ENCODE results near the gene TRIM26. TPM values are rescaled to one million over a fixed set of nuclear protein-coding genes. Genes with fewer than 3 reads are reported as not detected.

The TRIM26 gene
- total RNA-seq, 4 donors from 2014 or later: 19.5 to 92.0 (median 53.2) TPM

DNA sequence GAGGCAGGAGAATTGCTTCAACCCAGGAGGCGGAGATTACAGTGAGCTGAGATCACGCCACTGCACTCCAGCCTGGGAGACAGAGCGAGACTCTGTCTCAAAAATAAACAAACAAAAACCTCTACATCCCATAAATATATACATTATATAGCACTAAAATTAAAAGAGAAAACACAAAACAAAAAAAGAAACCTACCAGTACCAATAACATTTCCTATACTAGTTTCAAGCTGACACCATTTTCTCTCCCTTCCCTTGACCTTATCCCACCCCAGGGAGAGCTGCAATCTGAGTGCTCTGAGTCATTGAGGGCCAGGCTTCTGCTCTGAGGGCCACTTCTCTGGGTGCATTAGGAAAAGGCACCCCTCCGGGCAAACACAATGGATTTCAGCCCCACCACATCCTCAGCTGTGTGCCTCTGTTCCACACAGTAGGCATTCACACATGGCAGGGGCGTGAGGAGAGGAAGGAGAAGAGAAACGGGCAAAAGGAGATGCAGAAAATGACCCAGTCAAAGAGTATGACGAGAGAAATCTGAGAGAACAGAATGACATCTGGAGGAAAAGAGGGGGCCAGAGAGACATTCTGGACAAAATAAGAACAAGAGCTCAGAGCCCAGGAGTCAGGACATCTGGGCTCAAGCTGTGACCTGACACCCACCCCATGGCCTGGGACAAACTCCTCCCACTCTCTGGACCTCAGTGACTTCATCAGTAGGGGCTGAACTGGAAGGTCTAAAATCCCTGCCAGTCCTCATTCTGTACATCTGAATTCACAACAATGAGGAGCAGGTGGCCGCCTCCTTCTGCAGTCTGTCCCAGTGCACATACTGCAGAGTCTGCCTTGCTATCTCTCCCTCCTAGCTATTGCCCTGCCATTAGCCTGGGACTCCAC lies 18.2 kb downstream of the TRIM26 start:
- H3K4me3 ChIP-seq: no peak overlapping the region
- intact Hi-C loops (cut with DNase I; ENCODE audit: low total_unique reads): no loop called here

DNA sequence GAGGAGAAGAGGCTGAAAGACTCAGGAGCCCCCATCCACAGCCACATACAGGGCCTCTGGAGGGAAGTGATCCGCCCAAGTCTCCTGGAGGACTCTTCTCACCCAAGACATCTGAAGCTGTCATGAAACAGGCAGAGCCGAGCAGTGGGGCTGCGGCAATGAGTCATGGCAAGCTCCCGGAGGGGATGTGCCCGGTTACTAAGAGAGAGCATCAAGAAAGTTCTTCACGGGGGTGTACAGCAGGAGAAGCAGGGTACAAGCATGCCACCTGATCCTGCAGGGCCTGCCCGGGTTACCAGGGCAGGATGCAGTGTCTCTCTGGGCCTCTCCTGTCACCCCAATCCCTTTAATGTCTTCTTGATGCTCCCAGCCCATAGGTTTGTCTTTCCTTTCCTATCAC lies 21.1 kb downstream of the TRIM26 start:
- H3K27me3 ChIP-seq: no peaks in the 10 kb centered on the region
- intact Hi-C loops (cut with DNase I; ENCODE audit: low total_unique reads) (no loop called here), in situ Hi-C loops (cut with MboI; ENCODE audit: low pct_ligation_motif_present in 1 of 4, low pct_unique_long_range_greater_than_20kb in 1 of 4, low sequenced_read_pairs in 3 of 4) (loop anchor here in 1 of 4 donors (25.0 kb wide), 1 partner anchor 330 kb away; no protein-coding TSS in a partner anchor)
- no peak for DNase-seq
- H3K4me3 ChIP-seq: no peak overlapping the region
- no peak overlapping the region for H3K27ac ChIP-seq
- H3K36me3 ChIP-seq: peaks cover 0 to 64% (median 14%) of the 10 kb centered on the region in 4 donors
- H3K4me1 ChIP-seq: no peaks in the 10 kb centered on the region
- no peaks in the 10 kb centered on the region for H3K9me3 ChIP-seq
- WGBS, 2 donors (ENCODE audit: low coverage in 1 of 2): 92 to 100% methylated on average over 1 to 7 of the region's 7 CpGs
- no peak for TF ChIP-seq EP300 (IDR thresholded peaks at IDR 0.05; ENCODE audit: low read depth)
- TF ChIP-seq, protein P1, sequence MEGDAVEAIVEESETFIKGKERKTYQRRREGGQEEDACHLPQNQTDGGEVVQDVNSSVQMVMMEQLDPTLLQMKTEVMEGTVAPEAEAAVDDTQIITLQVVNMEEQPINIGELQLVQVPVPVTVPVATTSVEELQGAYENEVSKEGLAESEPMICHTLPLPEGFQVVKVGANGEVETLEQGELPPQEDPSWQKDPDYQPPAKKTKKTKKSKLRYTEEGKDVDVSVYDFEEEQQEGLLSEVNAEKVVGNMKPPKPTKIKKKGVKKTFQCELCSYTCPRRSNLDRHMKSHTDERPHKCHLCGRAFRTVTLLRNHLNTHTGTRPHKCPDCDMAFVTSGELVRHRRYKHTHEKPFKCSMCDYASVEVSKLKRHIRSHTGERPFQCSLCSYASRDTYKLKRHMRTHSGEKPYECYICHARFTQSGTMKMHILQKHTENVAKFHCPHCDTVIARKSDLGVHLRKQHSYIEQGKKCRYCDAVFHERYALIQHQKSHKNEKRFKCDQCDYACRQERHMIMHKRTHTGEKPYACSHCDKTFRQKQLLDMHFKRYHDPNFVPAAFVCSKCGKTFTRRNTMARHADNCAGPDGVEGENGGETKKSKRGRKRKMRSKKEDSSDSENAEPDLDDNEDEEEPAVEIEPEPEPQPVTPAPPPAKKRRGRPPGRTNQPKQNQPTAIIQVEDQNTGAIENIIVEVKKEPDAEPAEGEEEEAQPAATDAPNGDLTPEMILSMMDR (IDR thresholded peaks at IDR 0.05): no peak
- no peak for TF ChIP-seq POLR2A (IDR thresholded peaks at IDR 0.05)
- no peak for TF ChIP-seq POLR2AphosphoS5 (IDR thresholded peaks at IDR 0.05)

More for the DNA sequence above, 18.2 kb downstream of the TRIM26 start:
- peaks cover 0 to 65% (median 16%) of the 10 kb centered on the region in 4 donors for H3K36me3 ChIP-seq
- H3K4me1 ChIP-seq: no peaks in the 10 kb centered on the region
- no peak overlapping the region for H3K27ac ChIP-seq
- WGBS, 2 donors (ENCODE audit: low coverage in 1 of 2): 94% methylated on average over 8 of the region's 8 CpGs; no CpG with 5 or more reads in 1 of the 2 donors
- in situ Hi-C loops (cut with MboI; ENCODE audit: low pct_ligation_motif_present in 1 of 4, low pct_unique_long_range_greater_than_20kb in 1 of 4, low sequenced_read_pairs in 3 of 4): loop anchor here in 1 of 4 donors (25.0 kb wide), 1 partner anchor 333 kb away; no protein-coding TSS in a partner anchor
- TF ChIP-seq, protein P1 (IDR thresholded peaks at IDR 0.05): no peak
- no peak for TF ChIP-seq EP300 (IDR thresholded peaks at IDR 0.05; ENCODE audit: low read depth)
- TF ChIP-seq POLR2A (IDR thresholded peaks at IDR 0.05): no peak
- no peak for TF ChIP-seq POLR2AphosphoS5 (IDR thresholded peaks at IDR 0.05)
- H3K27me3 ChIP-seq: no peaks in the 10 kb centered on the region
- H3K9me3 ChIP-seq: no peaks in the 10 kb centered on the region
- no peak for DNase-seq

DNA sequence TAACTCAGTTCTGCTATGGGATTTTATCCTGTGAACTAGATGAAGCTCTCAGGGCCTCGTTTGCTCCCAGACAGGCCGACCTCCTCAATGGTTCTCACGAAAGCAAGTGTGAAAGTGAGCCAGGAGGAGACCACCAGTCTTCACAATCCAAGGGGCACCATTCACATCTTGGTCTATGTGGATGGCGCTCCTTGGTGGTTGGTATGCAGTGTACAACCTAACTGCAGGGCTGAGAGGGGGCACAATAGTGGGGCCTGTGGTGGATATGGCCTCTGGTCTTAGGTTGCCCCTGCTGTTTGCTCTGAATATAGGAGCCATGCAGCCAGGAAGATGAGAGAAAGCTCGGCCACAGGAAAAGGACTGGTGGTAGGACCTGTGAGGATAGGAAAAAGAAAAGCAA lies 24.7 kb downstream of the TRIM26 start:
- no peak overlapping the region for H3K4me3 ChIP-seq
- no peaks in the 10 kb centered on the region for H3K9me3 ChIP-seq
- no peaks in the 10 kb centered on the region for H3K4me1 ChIP-seq
- WGBS, 2 donors (ENCODE audit: low coverage in 1 of 2): 86 to 99% methylated on average over 1 to 5 of the region's 5 CpGs
- no peaks in the 10 kb centered on the region for H3K27me3 ChIP-seq
- DNase-seq: no peak
- H3K36me3 ChIP-seq: peaks cover 0 to 49% (median 7%) of the 10 kb centered on the region in 4 donors
- H3K27ac ChIP-seq: no peak overlapping the region
- TF ChIP-seq EP300 (IDR thresholded peaks at IDR 0.05; ENCODE audit: low read depth): no peak
- TF ChIP-seq POLR2A (IDR thresholded peaks at IDR 0.05): no peak
- TF ChIP-seq, protein P1 (IDR thresholded peaks at IDR 0.05): no peak
- no peak for TF ChIP-seq POLR2AphosphoS5 (IDR thresholded peaks at IDR 0.05)
- in situ Hi-C loops (cut with MboI; ENCODE audit: low pct_ligation_motif_present in 1 of 4, low pct_unique_long_range_greater_than_20kb in 1 of 4, low sequenced_read_pairs in 3 of 4) (loop anchor here in 1 of 4 donors (25.0 kb wide), 1 partner anchor 326 kb away; no protein-coding TSS in a partner anchor), intact Hi-C loops (cut with DNase I; ENCODE audit: low total_unique reads) (no loop called here)

DNA sequence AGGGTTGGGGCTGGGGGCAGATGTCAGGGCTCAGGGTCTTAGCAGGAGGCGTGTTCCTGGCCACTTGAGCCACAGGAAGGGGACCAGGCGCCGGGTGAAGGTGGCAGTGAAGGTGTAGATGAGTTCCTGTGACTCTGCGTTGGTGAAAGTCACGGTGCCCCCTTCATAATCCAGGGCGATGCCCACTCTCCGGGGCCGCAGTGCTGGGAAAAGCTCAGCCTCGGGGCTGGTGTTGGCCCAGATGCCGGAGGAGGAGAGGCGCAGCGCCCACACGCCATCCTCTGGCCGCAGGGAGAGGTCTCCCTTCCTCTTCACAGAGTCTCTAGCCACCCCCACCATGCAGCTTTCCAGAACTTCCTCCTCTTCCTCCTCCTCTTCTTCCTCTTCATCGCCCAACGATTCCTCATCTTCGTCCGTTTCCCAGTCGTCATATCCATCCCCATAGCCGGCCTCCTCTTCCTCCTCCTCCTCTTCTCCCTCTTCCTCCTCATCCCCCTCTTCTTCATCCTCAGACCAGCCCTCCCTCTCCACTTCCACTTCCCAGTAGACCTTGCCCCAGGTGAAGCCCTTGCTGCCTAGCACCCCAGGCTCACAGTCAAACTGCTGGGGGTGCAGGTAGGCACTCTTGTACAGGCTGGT lies 27.2 kb downstream of the TRIM26 start:
- H3K27me3 ChIP-seq: no peaks in the 10 kb centered on the region
- peaks cover 0 to 38% (median 7%) of the 10 kb centered on the region in 4 donors for H3K36me3 ChIP-seq
- WGBS, 2 donors (ENCODE audit: low coverage in 1 of 2): 93% methylated on average over 20 of the region's 20 CpGs; no CpG with 5 or more reads in 1 of the 2 donors
- no peak overlapping the region for H3K4me3 ChIP-seq
- TF ChIP-seq POLR2A (IDR thresholded peaks at IDR 0.05) (no peak), POLR2AphosphoS5 (IDR thresholded peaks at IDR 0.05) (no peak), EP300 (IDR thresholded peaks at IDR 0.05; ENCODE audit: low read depth) (no peak)
- TF ChIP-seq, protein P1 (IDR thresholded peaks at IDR 0.05): no peak
- intact Hi-C loops (cut with DNase I; ENCODE audit: low total_unique reads) (no loop called here), in situ Hi-C loops (cut with MboI; ENCODE audit: low pct_ligation_motif_present in 1 of 4, low pct_unique_long_range_greater_than_20kb in 1 of 4, low sequenced_read_pairs in 3 of 4) (loop anchor here in 1 of 4 donors (25.0 kb wide), 1 partner anchor 324 kb away; no protein-coding TSS in a partner anchor)
- no peaks in the 10 kb centered on the region for H3K9me3 ChIP-seq
- DNase-seq: no peak
- H3K27ac ChIP-seq: no peak overlapping the region
- no peaks in the 10 kb centered on the region for H3K4me1 ChIP-seq

Data from transverse colon (tissue), 4 donors.